Hepatocyte (in vitro differentiated cells): ENCODE results near the gene CNGA3.

Experiments used
- CTCF ChIP-seq: fragments of 200-600 bp; sonication (generic); IDR thresholded peaks from 2 replicates; pipeline ENCODE4 v1.5.1; 2016; ENCODE audit warnings: antibody characterized with exemption, mild to moderate bottlenecking; ENCODE audit not compliant: poor library complexity
- EZH2phosphoT487 ChIP-seq: fragments of 200-600 bp; sonication (generic); IDR thresholded peaks from one replicate; pipeline ENCODE4 v1.6.1; 2018; ENCODE audit warnings: antibody characterized with exemption, mild to moderate bottlenecking, low read depth, moderate library complexity; ENCODE audit not compliant: unreplicated experiment, severe bottlenecking

GRCh38 chr2:98369710-98370239, 23.5 kb downstream of the CNGA3 start:
- TF ChIP-seq EZH2phosphoT487 (no peak), CTCF (no peak)
